Left colon (tissue), 2 donors: ENCODE results near the gene CASR. TPM values are rescaled to one million over a fixed set of nuclear protein-coding genes. Genes with fewer than 3 reads are reported as not detected.

Experiments
- ATAC-seq: fragments of 200-7000 bp; cut with Tn5 transposase; one replicate; pipeline ENCODE4 v1.9.1; 2020; ENCODE audit warnings: mild to moderate bottlenecking, moderate library complexity
- DNase-seq, 2 donors: peaks; one replicate each; pipeline ENCODE4 v3.0.0-alpha.2; 2020
- intact Hi-C, 2 donors: fragments of 100-400 bp; cut with DNase I in 1 of 2; cut with micrococcal nuclease in 1 of 2; formaldehyde crosslinking; loops; one replicate each; pipeline versions ENCODE4 v1.11.2 to v1.14.0; 2022; cut with DNase I, micrococcal nuclease
- total RNA-seq, 2 donors: library from RNA; stranded (reverse); fragmentation: NEBNext Ultra II Directional; extraction: Animal tissue kit (Norgen Biotek cat#: 25700); gene quantifications; one replicate each; pipeline ENCODE4 v1.2.1, GENCODE V29; 2021
- donor health status: DM: no; HTN: no; CAD: no.
- donor health status: DM: yes; HTN: yes; CAD: no.

Gene CASR
- total RNA-seq, 2 donors from 2014 or later: 0.31 to 0.55 TPM

GRCh38 chr3:122247825-122248185 lies 64.3 kb downstream of the CASR start:
- ATAC-seq: no peak
- no peak for DNase-seq
- intact Hi-C loops: no loop called here

DNA sequence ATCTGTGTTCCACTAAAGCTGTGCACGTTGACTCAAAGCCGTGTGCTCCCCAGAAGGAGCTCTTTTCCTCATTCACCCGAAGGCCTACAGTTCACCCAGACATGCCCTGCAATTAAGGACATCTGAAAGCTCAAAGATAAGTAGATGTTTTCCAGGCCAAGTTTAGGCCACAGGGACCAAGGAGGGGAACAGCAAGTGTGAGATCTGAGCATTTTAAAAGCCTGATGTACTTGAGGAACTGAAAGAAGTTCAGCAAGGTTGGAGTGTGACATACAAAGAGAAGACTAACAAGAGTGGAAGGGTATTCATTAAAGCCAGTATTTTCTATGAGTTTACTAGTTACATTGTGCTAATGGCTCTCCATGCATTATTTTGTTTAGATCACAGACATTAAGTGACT lies 68.0 kb downstream of the CASR start:
- intact Hi-C loops: no loop called here
- ATAC-seq: no peak
- no peak for DNase-seq

DNA sequence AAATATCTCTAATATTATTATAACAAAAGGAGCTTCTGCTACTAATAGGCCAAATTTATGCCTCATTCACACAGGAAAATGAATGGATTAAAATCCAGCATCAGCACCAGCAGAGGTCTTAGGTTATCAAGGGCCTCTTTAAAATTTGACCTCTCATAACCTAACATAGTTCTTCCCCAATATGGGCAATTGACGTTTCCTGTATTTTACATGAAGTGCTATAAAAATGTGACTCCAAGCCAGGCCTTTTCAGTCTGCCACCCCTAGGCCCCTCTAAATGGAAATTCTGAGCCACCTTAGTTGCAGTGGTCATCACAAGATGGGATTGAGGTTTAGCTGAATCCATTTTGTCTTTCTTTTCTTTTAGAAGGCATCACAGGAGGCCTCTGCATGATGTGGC lies 70.1 kb downstream of the CASR start:
- DNase-seq (no peak), ATAC-seq (no peak)
- intact Hi-C loops: no loop called here

GRCh38 chr3:122255757-122256439 lies 72.4 kb downstream of the CASR start:
- intact Hi-C loops: no loop called here
- DNase-seq (no peak), ATAC-seq (no peak)

- no peak for DNase-seq
- intact Hi-C loops: no loop called here
- ATAC-seq: no peak
Measured at GRCh38 chr3:122257644-122258364, 74.3 kb downstream of the CASR start.

GRCh38 chr3:122258757-122259371 lies 75.4 kb downstream of the CASR start:
- intact Hi-C loops: no loop called here
- ATAC-seq (peak; percentile 97), DNase-seq (peak; percentile 50 to 77)

- ATAC-seq (no peak), DNase-seq (no peak)
- intact Hi-C loops: no loop called here
Measured at GRCh38 chr3:122260206-122260605, 76.7 kb downstream of the CASR start.

- ATAC-seq (no peak), DNase-seq (no peak)
- intact Hi-C loops: no loop called here
Measured at GRCh38 chr3:122263058-122263457, 79.6 kb downstream of the CASR start.

DNA sequence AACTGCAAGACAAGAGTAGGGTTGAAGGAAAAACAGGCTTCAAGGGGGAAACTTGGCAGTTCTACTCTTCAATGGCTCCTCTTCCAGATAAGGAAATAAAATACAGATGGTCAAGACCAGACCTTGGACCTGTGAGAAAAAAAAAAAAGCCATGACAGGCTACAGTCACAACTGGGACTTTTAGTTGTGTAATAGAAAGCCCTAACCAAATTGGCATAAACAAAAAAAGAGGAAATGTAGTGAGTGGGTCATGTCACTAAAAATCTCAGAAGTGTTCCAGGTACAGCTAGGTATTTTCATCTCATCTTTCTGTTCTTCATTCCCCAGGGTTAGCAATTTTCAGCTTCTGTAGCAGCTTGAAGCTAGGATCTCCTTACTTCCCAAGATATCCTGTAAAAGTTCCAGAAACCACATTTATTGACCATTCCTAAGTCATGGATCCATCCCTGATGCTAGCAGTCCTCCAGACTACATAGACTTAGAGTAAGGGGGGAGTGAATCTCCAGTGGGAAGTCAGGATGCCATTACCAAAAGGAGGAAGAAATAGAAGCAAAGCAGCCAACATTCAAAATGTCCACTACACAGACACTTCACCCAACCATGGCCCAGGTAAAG lies 80.6 kb downstream of the CASR start:
- intact Hi-C loops: no loop called here
- DNase-seq (no peak), ATAC-seq (no peak)

- ATAC-seq (no peak), DNase-seq (no peak)
- intact Hi-C loops: no loop called here
Measured at GRCh38 chr3:122265957-122266356, 82.5 kb downstream of the CASR start.

GRCh38 chr3:122268257-122269024 lies 85.0 kb downstream of the CASR start:
- no peak for ATAC-seq
- intact Hi-C loops: no loop called here
- no peak for DNase-seq

DNA sequence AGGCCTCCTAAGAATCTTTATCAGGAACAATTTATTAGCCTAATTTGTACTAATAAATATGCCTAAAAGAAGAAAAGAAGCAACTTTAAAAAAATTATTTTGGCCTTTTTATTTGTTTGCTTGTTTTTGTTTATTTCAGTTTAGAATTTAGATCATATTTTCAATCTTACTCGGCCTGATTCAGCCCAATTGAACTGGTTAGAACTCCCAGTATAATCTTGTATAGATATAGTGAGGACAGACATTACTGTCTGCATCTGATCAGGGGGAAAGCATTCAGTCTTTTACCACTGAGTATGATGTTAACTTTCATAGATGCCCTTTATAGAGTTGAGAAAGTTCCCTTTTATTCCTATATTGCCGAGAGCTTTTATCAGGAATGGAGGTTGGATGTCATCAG lies 85.6 kb downstream of the CASR start:
- DNase-seq (no peak), ATAC-seq (no peak)
- intact Hi-C loops: no loop called here

DNA sequence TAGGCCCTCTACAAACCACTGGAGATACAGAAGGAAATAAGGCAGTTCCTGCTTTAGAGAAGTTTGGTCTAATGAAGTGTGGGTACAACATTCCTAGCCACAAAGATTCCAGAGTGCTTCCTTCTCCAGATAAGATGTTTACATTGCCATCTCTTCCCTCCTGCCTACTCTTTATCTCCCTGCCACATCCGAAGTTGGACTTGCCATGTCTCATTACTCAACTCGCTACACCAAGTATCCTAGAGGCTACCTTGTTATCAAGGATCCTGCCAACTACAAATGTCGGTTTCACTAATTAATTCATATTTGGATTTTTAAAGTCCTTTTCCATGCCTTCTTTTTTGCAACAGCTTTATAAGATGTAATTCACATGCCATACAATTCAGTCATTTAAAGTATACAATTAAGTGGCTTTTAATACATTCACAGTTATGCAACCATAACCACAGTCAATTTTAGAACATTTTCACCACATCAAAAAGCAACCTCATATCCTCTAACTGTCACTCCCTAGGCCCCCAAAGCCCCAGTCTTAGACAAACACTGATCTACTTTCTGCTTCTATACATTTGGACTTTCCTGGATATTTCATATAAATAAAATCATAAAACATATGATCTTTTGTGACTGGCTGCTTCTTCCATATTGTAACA lies 87.9 kb downstream of the CASR start:
- no peak for ATAC-seq
- no peak for DNase-seq
- intact Hi-C loops: no loop called here

- DNase-seq (no peak), ATAC-seq (no peak)
- intact Hi-C loops: no loop called here
Measured at GRCh38 chr3:122272879-122273278, 89.4 kb downstream of the CASR start.

- DNase-seq (no peak), ATAC-seq (no peak)
- intact Hi-C loops: no loop called here
Measured at GRCh38 chr3:122273498-122273897, 90.0 kb downstream of the CASR start.

GRCh38 chr3:122281891-122282290 lies 98.4 kb downstream of the CASR start:
- no peak for ATAC-seq
- no peak for DNase-seq
- intact Hi-C loops: no loop called here

GRCh38 chr3:122283796-122284445 lies 100.5 kb downstream of the CASR start:
- intact Hi-C loops: no loop called here
- DNase-seq: no peak
- no peak for ATAC-seq

GRCh38 chr3:122284486-122284885 lies 101.0 kb downstream of the CASR start:
- intact Hi-C loops: no loop called here
- ATAC-seq (no peak), DNase-seq (no peak)
